GM12878 (cell line): ENCODE measurements around the gene CBLN1. TPM values are rescaled to one million over a fixed set of nuclear protein-coding genes. Genes with fewer than 3 reads are reported as not detected.

Experiments
- ATAC-seq: fragments of 200-7000 bp; cut with Tn5 transposase; 3 replicates; pipeline ENCODE4 v1.9.1; 2020; ENCODE audit warnings: mild to moderate bottlenecking, moderate library complexity
- BruUV-seq: library from RNA; stranded (reverse); fragments of 400-500 nt; replicated peaks from 2 replicates; lab custom pipeline; 2021; lab: Mats Ljungman, UMichigan
- CTCF ChIA-PET: fragments of 300-600 bp; sonication (Branson Sonifier 250); formaldehyde crosslinking; extraction: SDS; loops from one replicate; lab custom pipeline; 2021; ENCODE audit warnings: inconsistent platforms; lab: Yijun Ruan, JAX
- POLR2A ChIA-PET: fragments of 350-600 bp; formaldehyde crosslinking; extraction: SDS; loops from one replicate; lab custom pipeline; 2021; ENCODE audit warnings: inconsistent platforms; lab: Charles Lee
- RAD21 ChIA-PET: fragments of 300-600 bp; sonication (Branson Sonifier 250); formaldehyde crosslinking; loops from one replicate; lab custom pipeline; 2023; ENCODE audit warnings: antibody characterized with exemption; ENCODE audit not compliant: unreplicated experiment; lab: Charles Lee
- SMC1A ChIA-PET: fragments of 300-600 bp; sonication (Branson Sonifier 250); formaldehyde crosslinking; loops from one replicate; lab custom pipeline; 2023; ENCODE audit not compliant: unreplicated experiment, uncharacterized antibody; lab: Charles Lee
- DNase-seq: peaks from one replicate; pipeline ENCODE4 v3.0.0-alpha.2; 2011; ENCODE audit warnings: low read depth, low spot score
- FAIRE-seq: peaks from 3 replicates; lab custom pipeline; 2011; peaks lifted over from hg19 to GRCh38; lab: Jason Lieb, UNC
- H2AFZ ChIP-seq: 2 replicates; pipeline ENCODE4 v1.6.0; 2011; ENCODE audit warnings: low read depth, low read length, control low read depth; ENCODE audit not compliant: control insufficient read depth
- H3K27ac ChIP-seq: 2 replicates; pipeline ENCODE4 v1.5.1; 2011; ENCODE audit warnings: control low read depth; ENCODE audit not compliant: control insufficient read depth, insufficient read depth
- H3K27me3 ChIP-seq, 2 experiments: replicated peaks in 1 of 2; 2 replicates each; pipeline versions ENCODE4 v1.6.0 to v1.6.1; 2011; ENCODE audit warnings: low read length in 1 of 2; ENCODE audit not compliant: control insufficient read depth in 2 of 2, insufficient read depth in 2 of 2
- H3K36me3 ChIP-seq, 2 experiments: 2 replicates each; pipeline ENCODE4 v1.5.1; 2011; ENCODE audit warnings: low read length in 1 of 2; ENCODE audit not compliant: control insufficient read depth in 2 of 2, insufficient read depth in 2 of 2
- H3K4me1 ChIP-seq: 2 replicates; pipeline ENCODE4 v1.6.1; 2011; ENCODE audit warnings: mild to moderate bottlenecking, low read length, moderate library complexity, mixed read lengths; ENCODE audit not compliant: control insufficient read depth, insufficient read depth
- H3K4me2 ChIP-seq: 2 replicates; pipeline ENCODE4 v1.6.0; 2011; ENCODE audit warnings: control low read depth; ENCODE audit not compliant: control insufficient read depth, insufficient read depth
- H3K4me3 ChIP-seq: fragments of 200-600 bp; sonication (generic); 2 replicates; pipeline ENCODE4 v1.5.1; 2016
- H3K79me2 ChIP-seq: 2 replicates; pipeline ENCODE4 v1.6.0; 2011; ENCODE audit warnings: low read length; ENCODE audit not compliant: control insufficient read depth, insufficient read depth
- H3K9ac ChIP-seq: 2 replicates; pipeline ENCODE4 v1.8.0; 2011; ENCODE audit warnings: low read length, control low read depth, mixed read lengths; ENCODE audit not compliant: control insufficient read depth, insufficient read depth
- H3K9me3 ChIP-seq: replicated peaks from 3 replicates; pipeline ENCODE4 v1.5.1; 2011; ENCODE audit warnings: mild to moderate bottlenecking, low read length; ENCODE audit not compliant: control insufficient read depth, insufficient read depth
- H4K20me1 ChIP-seq: 2 replicates; pipeline ENCODE4 v1.6.0; 2011; ENCODE audit not compliant: control insufficient read depth, insufficient read depth
- FOXK2 ChIP-seq: fragments of 450-650 bp; IDR thresholded peaks from 2 replicates; pipeline ENCODE4 v1.6.1; 2017; ENCODE audit warnings: mild to moderate bottlenecking, moderate library complexity
- KDM1A ChIP-seq: fragments of 200-600 bp; sonication (generic); IDR thresholded peaks from 2 replicates; pipeline ENCODE4 v1.6.1; 2016; ENCODE audit warnings: borderline replicate concordance
- PAX8 ChIP-seq: fragments of 450-650 bp; IDR thresholded peaks from 2 replicates; pipeline ENCODE4 v1.6.1; 2017; ENCODE audit warnings: mild to moderate bottlenecking, moderate library complexity
- WRNIP1 ChIP-seq: IDR thresholded peaks from 2 replicates; pipeline ENCODE4 v1.6.1; 2011; ENCODE audit warnings: low read depth, low read length, improper control_type of control experiment, borderline replicate concordance
- in situ Hi-C: fragments of 300-500 bp; cut with MboI; formaldehyde crosslinking; loops from 9 replicates; pipeline ENCODE4 v1.14.3; 2018; ENCODE audit warnings: mixed read lengths
- intact Hi-C: fragments of 100-400 bp; cut with micrococcal nuclease; formaldehyde crosslinking; loops from one replicate; pipeline ENCODE4 v1.14.2; 2022; ENCODE audit not compliant: unreplicated experiment
- polyA plus RNA-seq, 11 experiments: library from polyadenylated mRNA; depleted of rRNA in 4 of 11; unstranded in 6 of 11; stranded (reverse) in 5 of 11; fragments of >200 nt; fragmentation: Nextera tagmentation in 4 of 11; fragmentation: Illumina TruSeq in 1 of 11; extraction: Ambion mirVana in 4 of 11; extraction: Trizol in 1 of 11; gene quantifications; 1 replicate in 1 of 11; 2 replicates in 10 of 11; pipeline versions ENCODE4 v1.2.1 to v1.2.3, GENCODE V29; 2011 to 2016; ENCODE audit warnings: inconsistent platforms in 2 of 11, missing spikeins in 2 of 11, low read depth in 1 of 11
- total RNA-seq, 4 experiments: library from RNA; depleted of rRNA in 3 of 4; stranded (reverse); fragments of >200 nt in 3 of 4; fragmentation: Illumina TruSeq in 1 of 4; extraction: Trizol in 1 of 4; gene quantifications; 2 replicates each; pipeline versions ENCODE4 v1.2.1 to v1.2.3, GENCODE V29; 2013 to 2021
- TF ChIP-seq, protein P1 (sequence below): IDR thresholded peaks from 2 replicates; pipeline ENCODE4 v1.6.1; 2012; ENCODE audit warnings: low read depth, low read length, improper control_type of control experiment
- TF ChIP-seq, protein P2 (sequence below): fragments of 450-650 bp; conservative IDR thresholded peaks from 2 replicates; pipeline ENCODE4 v1.6.1; 2017; ENCODE audit warnings: mild to moderate bottlenecking, moderate library complexity

The CBLN1 gene
- total and polyA plus RNA-seq, 10 of the 15 experiments (the other 5 are each of a cell fraction or from before 2014, with no cell fraction given): not detected

DNA sequence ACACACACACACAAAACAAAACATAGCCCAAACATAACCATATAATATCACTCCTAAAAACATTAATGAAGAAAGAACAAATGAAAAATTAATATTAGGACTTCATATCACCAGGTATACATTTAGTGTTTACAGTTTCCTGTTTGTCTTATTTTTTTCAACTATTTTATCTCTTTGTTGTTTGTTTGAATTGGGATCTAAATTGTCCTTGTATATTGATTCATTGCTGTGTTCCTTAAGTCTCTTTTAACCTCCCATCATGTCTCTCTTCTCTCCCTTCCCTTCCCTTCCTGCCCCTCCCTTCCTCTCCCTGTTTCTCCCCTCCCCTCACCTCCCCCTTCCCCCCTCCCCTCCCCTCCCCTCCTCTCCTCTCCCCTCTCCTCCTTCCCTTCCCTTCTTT, 23.8 kb upstream of the CBLN1 start:
- Histone ChIP-seq H3K4me3 (no peak overlapping the region), H3K9ac (no peak overlapping the region), H2AFZ (no peak overlapping the region), H3K79me2 (no peaks in the 10 kb centered on the region), H3K27me3 (no peaks in the 10 kb centered on the region; a peak in 1 of 4 replicates), H4K20me1 (no peaks in the 10 kb centered on the region), H3K4me2 (no peak overlapping the region), H3K9me3 (no peaks in the 10 kb centered on the region), H3K27ac (no peak overlapping the region), H3K4me1 (no peaks in the 10 kb centered on the region), H3K36me3 (no peaks in the 10 kb centered on the region)
- no TSS peak for BruUV-seq
- no peak for FAIRE-seq
- intact Hi-C loops: no loop called here
- ChIA-PET CTCF (no interaction called here), SMC1A (no interaction called here), POLR2A (no interaction called here), RAD21 (no interaction called here)
- in situ Hi-C loops: no loop called here
- TF ChIP-seq FOXK2 (no peak), KDM1A (no peak), WRNIP1 (no peak), PAX8 (no peak)
- TF ChIP-seq, protein P1, sequence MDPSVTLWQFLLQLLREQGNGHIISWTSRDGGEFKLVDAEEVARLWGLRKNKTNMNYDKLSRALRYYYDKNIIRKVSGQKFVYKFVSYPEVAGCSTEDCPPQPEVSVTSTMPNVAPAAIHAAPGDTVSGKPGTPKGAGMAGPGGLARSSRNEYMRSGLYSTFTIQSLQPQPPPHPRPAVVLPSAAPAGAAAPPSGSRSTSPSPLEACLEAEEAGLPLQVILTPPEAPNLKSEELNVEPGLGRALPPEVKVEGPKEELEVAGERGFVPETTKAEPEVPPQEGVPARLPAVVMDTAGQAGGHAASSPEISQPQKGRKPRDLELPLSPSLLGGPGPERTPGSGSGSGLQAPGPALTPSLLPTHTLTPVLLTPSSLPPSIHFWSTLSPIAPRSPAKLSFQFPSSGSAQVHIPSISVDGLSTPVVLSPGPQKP: no peak
- TF ChIP-seq, protein P2, sequence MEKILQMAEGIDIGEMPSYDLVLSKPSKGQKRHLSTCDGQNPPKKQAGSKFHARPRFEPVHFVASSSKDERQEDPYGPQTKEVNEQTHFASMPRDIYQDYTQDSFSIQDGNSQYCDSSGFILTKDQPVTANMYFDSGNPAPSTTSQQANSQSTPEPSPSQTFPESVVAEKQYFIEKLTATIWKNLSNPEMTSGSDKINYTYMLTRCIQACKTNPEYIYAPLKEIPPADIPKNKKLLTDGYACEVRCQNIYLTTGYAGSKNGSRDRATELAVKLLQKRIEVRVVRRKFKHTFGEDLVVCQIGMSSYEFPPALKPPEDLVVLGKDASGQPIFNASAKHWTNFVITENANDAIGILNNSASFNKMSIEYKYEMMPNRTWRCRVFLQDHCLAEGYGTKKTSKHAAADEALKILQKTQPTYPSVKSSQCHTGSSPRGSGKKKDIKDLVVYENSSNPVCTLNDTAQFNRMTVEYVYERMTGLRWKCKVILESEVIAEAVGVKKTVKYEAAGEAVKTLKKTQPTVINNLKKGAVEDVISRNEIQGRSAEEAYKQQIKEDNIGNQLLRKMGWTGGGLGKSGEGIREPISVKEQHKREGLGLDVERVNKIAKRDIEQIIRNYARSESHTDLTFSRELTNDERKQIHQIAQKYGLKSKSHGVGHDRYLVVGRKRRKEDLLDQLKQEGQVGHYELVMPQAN: no peak
- no peak for DNase-seq
- no peak for ATAC-seq
